CD14-positive monocyte (primary cell): ENCODE results near the gene CAPN14. TPM values are rescaled to one million over a fixed set of nuclear protein-coding genes. Genes with fewer than 3 reads are reported as not detected.

Experiments used
- DNase-seq, 3 donors: peaks; one replicate each; pipeline ENCODE4 v3.0.0-alpha.2; 2011 to 2022
- H2AFZ ChIP-seq: 2 replicates; pipeline ENCODE4 v1.6.0; 2012; ENCODE audit warnings: mild to moderate bottlenecking, low read depth, low read length, inconsistent platforms; ENCODE audit not compliant: insufficient read depth, poor library complexity, severe bottlenecking
- H3K27ac ChIP-seq, 2 donors: 1 replicate in 1 of 2; 2 replicates in 1 of 2; pipeline ENCODE4 v1.5.1; 2012 to 2013; ENCODE audit warnings: low read length in 2 of 2, control low read depth in 1 of 2, inconsistent platforms in 1 of 2, low read depth in 1 of 2, mild to moderate bottlenecking in 1 of 2
- H3K27me3 ChIP-seq, 2 donors: one replicate each; pipeline versions ENCODE4 v1.6.0 to v1.6.1; 2011 to 2013; ENCODE audit warnings: low read length in 2 of 2; ENCODE audit not compliant: control insufficient read depth in 2 of 2, insufficient read depth in 2 of 2
- H3K36me3 ChIP-seq, 2 donors: replicated peaks in 1 of 2; 1 replicate in 1 of 2; 2 replicates in 1 of 2; pipeline versions ENCODE4 v1.5.1 to v1.6.1; 2012 to 2013; ENCODE audit warnings: low read length in 2 of 2, control low read depth in 1 of 2, inconsistent platforms in 1 of 2, mild to moderate bottlenecking in 1 of 2; ENCODE audit not compliant: insufficient read depth in 2 of 2, control insufficient read depth in 1 of 2
- H3K4me1 ChIP-seq, 2 donors: 1 replicate in 1 of 2; 2 replicates in 1 of 2; pipeline versions ENCODE4 v1.5.1 to v1.6.1; 2012 to 2013; ENCODE audit warnings: low read length in 2 of 2, control low read depth in 1 of 2, inconsistent platforms in 1 of 2, mild to moderate bottlenecking in 1 of 2, moderate library complexity in 1 of 2; ENCODE audit not compliant: insufficient read depth in 2 of 2, control insufficient read depth in 1 of 2
- H3K4me2 ChIP-seq: replicated peaks from 2 replicates; pipeline ENCODE3; 2012; ENCODE audit warnings: low read length, moderate library complexity, mild to moderate bottlenecking; ENCODE audit not compliant: poor library complexity, severe bottlenecking; ENCODE audit errors: extremely low read depth
- H3K4me3 ChIP-seq, 3 experiments: fragments of 200-600 bp in 1 of 3; sonication (generic) in 1 of 3; replicated peaks in 1 of 3; 1 replicate in 2 of 3; 2 replicates in 1 of 3; pipeline ENCODE4 v1.5.1; 2011 to 2013; ENCODE audit warnings: low read length in 3 of 3, mild to moderate bottlenecking in 3 of 3, control low read depth in 2 of 3, low read depth in 2 of 3, inconsistent platforms in 1 of 3, moderate library complexity in 1 of 3
- H3K79me2 ChIP-seq: 2 replicates; pipeline ENCODE4 v1.6.0; 2012; ENCODE audit warnings: mild to moderate bottlenecking, control low read depth, inconsistent platforms, low read length, moderate library complexity; ENCODE audit not compliant: insufficient read depth
- H3K9ac ChIP-seq: 2 replicates; pipeline ENCODE4 v1.6.0; 2017; ENCODE audit warnings: low read length, mild to moderate bottlenecking; ENCODE audit not compliant: insufficient read depth, poor library complexity, severe bottlenecking
- H3K9me3 ChIP-seq, 2 donors: replicated peaks in 1 of 2; 1 replicate in 1 of 2; 2 replicates in 1 of 2; pipeline versions ENCODE4 v1.5.1 to v1.6.1; 2012 to 2013; ENCODE audit warnings: low read length in 2 of 2, control low read depth in 1 of 2; ENCODE audit not compliant: control insufficient read depth in 1 of 2, insufficient read depth in 1 of 2
- H4K20me1 ChIP-seq: 2 replicates; pipeline ENCODE4 v1.6.0; 2012; ENCODE audit warnings: mild to moderate bottlenecking, low read length, control low read depth, moderate library complexity; ENCODE audit not compliant: insufficient read depth
- H3K27ac Mint-ChIP-seq, 7 donors: one replicate each; pipeline ENCODE4 v1.8.0; 2020; ENCODE audit warnings: mild to moderate bottlenecking in 7 of 7, mixed read lengths in 7 of 7, moderate library complexity in 6 of 7, inconsistent platforms in 2 of 7
- H3K27me3 Mint-ChIP-seq, 3 donors: one replicate each; pipeline ENCODE4 v1.8.0; 2021 to 2022; ENCODE audit warnings: low read depth in 3 of 3, mild to moderate bottlenecking in 3 of 3, mixed read lengths in 3 of 3, moderate library complexity in 3 of 3, inconsistent platforms in 1 of 3
- H3K36me3 Mint-ChIP-seq, 2 donors: one replicate each; pipeline ENCODE4 v1.8.0; 2020; ENCODE audit warnings: mixed read lengths in 2 of 2, inconsistent platforms in 1 of 2, mild to moderate bottlenecking in 1 of 2
- H3K4me1 Mint-ChIP-seq: one replicate; pipeline ENCODE4 v1.8.0; 2020; ENCODE audit warnings: mild to moderate bottlenecking, mixed read lengths
- H3K4me3 Mint-ChIP-seq, 2 donors: one replicate each; pipeline ENCODE4 v1.8.0; 2020; ENCODE audit warnings: mild to moderate bottlenecking in 2 of 2, mixed read lengths in 2 of 2, moderate library complexity in 1 of 2
- H3K9me3 Mint-ChIP-seq, 7 donors: one replicate each; pipeline ENCODE4 v1.8.0; 2020 to 2022; ENCODE audit warnings: mixed read lengths in 7 of 7, mild to moderate bottlenecking in 6 of 7, moderate library complexity in 6 of 7, inconsistent platforms in 2 of 7
- CTCF ChIP-seq: fragments of 200-600 bp; IDR thresholded peaks from one replicate; pipeline ENCODE4 v1.8.0; 2022; ENCODE audit warnings: antibody characterized with exemption, mild to moderate bottlenecking
- WGBS: methylation state at CpG from one replicate; pipeline ENCODE4 v1.1.5; 2013; ENCODE audit warnings: missing lambda C conversion rate; ENCODE audit not compliant: insufficient coverage; 5-methylcytosine and 5-hydroxymethylcytosine counted together
- intact Hi-C, 2 donors: fragments of 100-400 bp; cut with micrococcal nuclease; formaldehyde crosslinking; loops; one replicate each; pipeline versions ENCODE4 v1.15.0 to v1.15.1; 2023
- polyA plus RNA-seq, 3 donors: library from polyadenylated mRNA; depleted of rRNA in 1 of 3; unstranded in 2 of 3; stranded (reverse) in 1 of 3; fragments of 300-500 nt in 2 of 3; fragments of >200 nt in 1 of 3; fragmentation: Illumina TruSeq in 2 of 3; gene quantifications; 1 replicate in 2 of 3; 2 replicates in 1 of 3; pipeline ENCODE4 v1.2.3, GENCODE V29; 2012 to 2021

Gene CAPN14
- polyA plus RNA-seq, 3 donors = not detected

- no CpG with 5 or more reads among the region's 4 CpGs for WGBS
- H3K27ac ChIP-seq = no peak overlapping the region
- Mint-ChIP-seq H3K27ac (no peak overlapping the region), H3K4me3 (no peak overlapping the region), H3K36me3 (no peaks in the 10 kb centered on the region), H3K4me1 (peaks cover 12% of the 10 kb centered on the region), H3K9me3 (peaks cover 0 to 6% (median 0%) of the 10 kb centered on the region in 7 donors), H3K27me3 (peaks cover 9 to 18% (median 12%) of the 10 kb centered on the region in 3 donors)
- no peaks in the 10 kb centered on the region for H4K20me1 ChIP-seq
- H2AFZ ChIP-seq = no peak overlapping the region
- no peak for TF ChIP-seq CTCF
- no peaks in the 10 kb centered on the region for H3K36me3 ChIP-seq
- no peak overlapping the region for H3K4me2 ChIP-seq
- intact Hi-C loops = no loop called here
- no peaks in the 10 kb centered on the region for H3K79me2 ChIP-seq
- peaks cover 12 to 17% of the 10 kb centered on the region in 2 donors for H3K4me1 ChIP-seq
- peaks cover 0 to 5% of the 10 kb centered on the region in 2 donors for H3K27me3 ChIP-seq
- no peak for DNase-seq
- H3K9ac ChIP-seq = no peak overlapping the region
- H3K9me3 ChIP-seq = no peaks in the 10 kb centered on the region
- no peak overlapping the region for H3K4me3 ChIP-seq
Observed at GRCh38 chr2:31232586-31232985, 15.3 kb upstream of the CAPN14 start.

- H3K27me3 ChIP-seq = peaks cover 2 to 5% of the 10 kb centered on the region in 2 donors
- Mint-ChIP-seq H3K4me1 (peaks cover 12% of the 10 kb centered on the region), H3K27ac (no peak overlapping the region), H3K4me3 (no peak overlapping the region), H3K36me3 (no peaks in the 10 kb centered on the region), H3K9me3 (peaks cover 0 to 6% (median 0%) of the 10 kb centered on the region in 7 donors), H3K27me3 (peaks cover 8 to 18% (median 12%) of the 10 kb centered on the region in 3 donors)
- H2AFZ ChIP-seq = no peak overlapping the region
- H3K36me3 ChIP-seq = no peaks in the 10 kb centered on the region
- TF ChIP-seq CTCF = no peak
- no peak for DNase-seq
- peaks cover 12 to 17% of the 10 kb centered on the region in 2 donors for H3K4me1 ChIP-seq
- no peak overlapping the region for H3K9ac ChIP-seq
- no peaks in the 10 kb centered on the region for H4K20me1 ChIP-seq
- no peak overlapping the region for H3K27ac ChIP-seq
- WGBS = 90% methylated on average over 7 of the region's 15 CpGs
- no peaks in the 10 kb centered on the region for H3K9me3 ChIP-seq
- intact Hi-C loops = no loop called here
- no peaks in the 10 kb centered on the region for H3K79me2 ChIP-seq
- H3K4me2 ChIP-seq = no peak overlapping the region
- no peak overlapping the region for H3K4me3 ChIP-seq
Observed at GRCh38 chr2:31231571-31232302, 14.4 kb upstream of the CAPN14 start.
